ENCODE measurements around the gene NFKBIL1.
"Not testable (repeated sequence)": the region's sequence is repeated elsewhere in the genome, so short reads cannot be mapped to it uniquely, and the experiment has no call there.

NFKBIL1 gene

DNA sequence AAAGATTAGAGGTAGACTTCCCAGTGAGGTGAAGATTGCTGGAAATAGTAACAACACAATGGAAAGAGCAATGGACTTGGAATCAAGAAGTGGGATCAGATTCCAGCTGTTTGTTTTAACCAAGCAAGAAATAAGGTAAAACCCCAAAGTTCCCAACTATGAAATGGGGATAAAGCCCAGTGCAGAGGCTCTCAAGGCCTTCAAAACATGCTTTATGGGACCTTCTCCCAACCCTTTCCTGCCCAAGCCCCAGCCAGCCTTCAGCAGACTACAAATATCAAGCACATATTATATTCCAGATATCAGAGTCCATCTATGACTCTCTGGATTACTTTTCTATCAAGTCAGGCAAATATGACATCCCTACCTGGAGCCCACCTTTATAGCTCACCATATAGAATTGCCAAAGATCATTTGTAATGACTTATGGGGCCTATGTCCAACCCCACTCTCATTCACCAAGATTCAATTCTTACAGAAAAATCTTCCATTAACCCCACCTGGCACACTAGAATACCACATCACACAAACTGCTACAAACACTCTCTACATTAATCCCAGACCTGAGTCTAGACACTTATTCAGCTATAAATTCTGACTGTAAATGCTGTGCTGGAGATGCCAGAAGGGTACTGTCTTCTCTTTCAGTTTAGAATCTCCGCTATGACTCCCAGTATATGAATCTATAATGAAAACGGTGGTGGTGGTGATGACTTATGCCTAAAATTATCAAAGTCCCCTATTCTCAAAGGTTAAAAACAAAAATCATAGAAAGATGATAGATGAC, 11.7 kb upstream of the NFKBIL1 start:
- DNase-seq: no peak

DNA sequence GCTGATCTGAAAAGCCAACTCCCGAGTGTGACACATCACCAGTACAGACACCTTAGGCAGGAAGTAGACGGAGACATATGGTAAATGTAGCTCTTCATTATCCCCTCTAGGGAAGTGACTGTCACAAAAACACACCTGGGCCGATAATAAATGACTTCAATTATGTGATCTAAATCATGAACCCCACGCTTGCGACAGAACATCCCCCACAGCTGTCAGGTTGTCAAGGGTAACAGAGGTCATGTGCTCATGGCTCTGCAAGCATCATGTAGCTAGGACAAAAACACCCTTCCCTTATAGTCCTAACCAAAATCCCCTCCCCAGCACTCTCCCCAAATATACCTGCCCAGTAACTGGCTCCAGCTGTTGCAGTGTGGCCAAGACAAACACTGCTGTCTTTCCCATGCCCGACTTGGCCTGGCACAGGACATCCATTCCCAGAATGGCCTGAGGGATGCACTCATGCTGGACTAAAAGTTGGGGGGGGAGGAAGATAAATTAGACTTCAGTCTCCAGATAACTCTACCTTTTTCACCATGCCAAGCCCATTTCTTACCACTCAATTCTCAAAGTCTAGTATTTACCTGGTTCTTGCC, 8.5 kb upstream of the NFKBIL1 start:
- DNase-seq: no peak

DNA sequence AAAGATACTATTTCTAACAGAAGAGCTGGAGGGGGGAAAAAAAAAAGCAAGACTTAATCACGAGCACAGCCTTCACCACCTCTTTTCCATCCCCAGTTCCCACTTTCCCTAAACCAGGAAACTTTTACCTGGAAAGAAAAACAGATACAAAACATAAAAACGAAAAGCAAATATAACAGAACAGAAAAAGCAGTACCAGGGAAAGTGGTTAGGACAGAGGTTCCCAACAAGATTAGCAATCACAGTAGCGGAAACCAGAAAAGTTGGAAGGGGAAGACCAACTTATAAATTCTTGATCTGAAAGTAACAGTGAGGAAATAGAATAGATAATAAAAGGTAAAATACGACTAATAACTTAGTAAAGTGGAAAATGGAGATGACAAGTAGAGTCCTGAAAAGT, 6.8 kb upstream of the NFKBIL1 start:
- no peak for DNase-seq

DNA sequence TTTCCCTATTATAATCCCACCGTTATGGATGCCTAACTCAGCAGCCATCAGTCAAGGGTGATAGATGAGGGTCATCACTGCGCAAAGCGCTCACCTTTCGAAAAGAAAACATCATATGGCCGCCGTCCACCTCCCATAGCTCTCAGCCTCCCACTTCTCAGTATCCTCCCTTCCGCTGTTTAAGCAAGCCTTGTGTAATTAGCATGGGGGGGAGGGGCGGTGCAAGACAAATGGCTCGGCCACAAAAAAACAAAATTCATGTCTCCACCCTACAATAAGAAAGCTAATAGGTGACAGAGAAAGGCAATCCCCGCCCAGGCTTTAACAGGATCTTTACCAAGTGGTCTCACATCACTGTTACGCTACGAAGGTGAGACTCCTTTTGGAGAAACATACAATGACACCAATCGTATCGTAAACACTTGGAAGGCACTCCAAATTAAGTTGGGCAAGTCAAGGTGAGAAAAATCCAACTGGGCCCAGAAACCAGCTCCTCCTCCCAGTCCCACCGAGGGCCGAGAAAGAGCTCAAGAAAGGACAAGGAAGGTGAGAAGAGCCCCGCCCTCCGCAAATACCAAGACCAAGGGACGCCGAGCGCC, 6.2 kb upstream of the NFKBIL1 start:
- no peak for DNase-seq

DNA sequence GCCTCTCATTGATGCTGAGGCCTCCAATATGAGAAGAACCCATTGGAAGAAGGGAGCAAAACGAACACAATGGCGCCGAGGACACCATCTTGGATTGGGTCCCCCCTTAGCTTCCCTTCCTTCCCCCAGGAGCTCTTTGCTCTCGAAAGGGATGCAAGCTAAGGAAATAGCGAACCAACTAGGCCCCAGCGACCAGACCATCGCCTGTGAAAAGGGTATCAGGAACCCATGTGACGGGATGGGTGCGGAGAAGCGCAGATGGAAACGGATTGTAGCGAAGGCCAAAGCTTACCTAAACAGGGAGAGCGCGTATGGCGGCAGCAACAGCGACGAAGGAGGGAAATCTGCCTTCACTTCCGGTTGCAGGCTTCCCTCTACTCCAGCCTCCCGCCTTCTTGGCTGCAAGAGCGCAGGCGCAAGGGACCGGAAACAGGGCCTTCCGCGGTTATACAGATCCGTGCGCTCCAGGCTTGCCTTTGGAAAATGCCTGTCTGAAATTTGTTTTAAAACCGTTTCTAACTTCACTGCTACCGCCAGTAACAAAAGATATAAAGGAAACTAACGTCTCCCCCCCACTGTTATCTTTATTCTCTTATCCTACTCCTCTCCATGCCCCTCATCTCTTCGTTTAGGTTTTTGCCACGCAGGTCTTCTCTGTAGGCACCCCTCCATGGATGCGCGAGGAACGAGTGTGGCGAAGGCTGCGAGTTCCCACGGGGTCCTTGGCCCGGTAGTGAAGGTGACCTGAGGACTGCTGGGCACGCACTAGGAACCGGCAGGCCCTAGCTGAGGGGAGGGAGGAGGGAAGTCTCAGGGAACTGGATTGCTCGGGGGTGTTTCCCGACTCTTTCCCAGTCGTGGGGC, 5.5 kb upstream of the NFKBIL1 start, which contains the start of gene DDX39B:
TSS of gene DDX39B (minus strand) at position 346 of the 864 bp plus-strand sequence. CDS start 1,471 bp downstream, outside the sequence.
- DNase-seq: peak; percentile 99

DNA sequence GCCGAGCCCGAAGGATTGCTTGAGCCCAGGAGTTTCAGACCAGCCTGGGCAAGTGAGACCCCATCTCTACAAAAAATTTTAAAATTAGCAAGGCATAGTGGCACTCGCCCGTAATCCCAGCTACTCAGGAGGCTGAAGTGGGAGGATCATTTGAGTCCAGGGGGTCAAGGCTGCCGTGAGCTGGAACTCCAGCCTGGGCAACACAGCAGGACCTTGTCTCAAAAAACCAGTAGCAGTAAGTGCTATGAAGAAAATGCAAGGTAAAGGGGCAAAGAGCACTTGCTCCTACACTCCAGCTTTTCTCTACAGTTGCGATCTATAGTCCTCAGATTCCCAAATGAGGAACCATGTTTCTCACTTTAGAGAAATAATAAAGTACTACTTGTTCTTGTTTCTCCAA, 3.8 kb upstream of the NFKBIL1 start:
- DNase-seq: no peak

DNA sequence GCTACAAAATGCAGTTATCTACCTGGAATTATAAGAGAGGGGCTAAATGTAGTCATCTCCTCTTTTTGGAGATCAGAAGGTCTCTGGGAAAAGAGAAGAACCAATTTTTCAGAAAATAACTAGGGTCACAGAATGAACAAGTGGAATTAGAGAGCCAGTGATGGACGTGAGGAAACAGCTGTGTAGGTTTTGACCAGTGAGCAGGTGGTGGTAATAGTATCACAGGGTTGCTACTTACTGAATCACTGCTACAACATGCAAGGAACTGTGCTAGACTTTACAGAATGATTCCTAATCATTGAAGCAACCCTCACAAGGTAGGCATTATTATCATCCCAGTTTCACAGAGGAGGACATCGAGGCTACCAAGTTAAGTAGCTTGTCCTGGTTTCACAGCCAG, 2.7 kb upstream of the NFKBIL1 start:
- no peak for DNase-seq

DNA sequence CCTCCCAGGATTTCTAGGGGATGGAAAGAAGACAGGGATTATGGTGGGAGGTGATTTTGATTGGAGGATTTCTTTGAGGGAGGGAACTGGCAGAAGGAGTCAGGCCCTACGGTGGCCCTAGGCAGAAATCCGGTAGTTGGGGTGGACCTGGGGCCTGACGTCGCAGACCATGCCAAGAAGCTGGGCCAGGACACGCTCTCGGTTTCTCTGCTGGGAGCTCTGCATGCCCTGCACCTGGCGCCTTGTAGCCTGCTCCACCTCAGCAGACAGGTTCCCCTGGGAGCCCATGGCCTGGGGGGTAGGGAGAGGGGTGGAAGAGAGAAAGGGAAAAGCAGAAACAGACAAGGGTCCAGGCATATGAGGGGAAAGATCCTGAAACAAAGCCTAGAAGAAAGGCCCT, 2.1 kb upstream of the NFKBIL1 start:
- no peak for DNase-seq

DNA sequence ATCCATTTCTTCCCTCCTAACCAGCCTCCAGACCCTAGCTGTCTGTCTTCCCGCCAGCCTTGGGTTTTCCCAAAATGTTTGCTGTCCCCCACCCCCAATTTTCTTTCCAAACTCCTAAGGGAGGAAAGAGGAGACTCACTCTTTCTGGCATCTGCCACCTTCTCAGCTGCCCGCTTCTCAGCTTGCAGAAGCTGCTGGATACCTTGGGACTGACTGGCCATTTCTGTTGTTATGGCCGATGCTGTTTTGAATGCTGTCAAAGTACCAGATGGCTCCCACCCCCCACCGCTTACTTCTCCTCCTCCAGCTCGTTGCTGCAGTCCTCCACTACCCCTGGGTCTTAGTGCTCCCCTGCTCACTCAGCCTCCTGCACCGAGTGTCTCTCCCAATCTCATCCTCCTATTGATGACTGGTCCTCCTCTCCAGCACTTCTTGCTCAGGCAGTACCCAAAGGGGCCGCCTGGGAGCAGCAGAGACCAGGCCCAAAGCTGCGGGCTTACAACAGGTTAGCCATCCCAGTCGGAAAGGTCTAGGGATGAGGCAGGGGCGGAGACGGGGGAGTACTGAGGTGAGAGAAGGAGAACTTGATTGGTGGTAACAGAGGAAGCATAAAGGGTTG, 960 bp upstream of the NFKBIL1 start, which contains the start of gene ATP6V1G2:
TSS of gene ATP6V1G2 (minus strand) at position 270 of the 619 bp plus-strand sequence. CDS start at position 221, 49 bp downstream.
- DNase-seq: peak; percentile 95

DNA sequence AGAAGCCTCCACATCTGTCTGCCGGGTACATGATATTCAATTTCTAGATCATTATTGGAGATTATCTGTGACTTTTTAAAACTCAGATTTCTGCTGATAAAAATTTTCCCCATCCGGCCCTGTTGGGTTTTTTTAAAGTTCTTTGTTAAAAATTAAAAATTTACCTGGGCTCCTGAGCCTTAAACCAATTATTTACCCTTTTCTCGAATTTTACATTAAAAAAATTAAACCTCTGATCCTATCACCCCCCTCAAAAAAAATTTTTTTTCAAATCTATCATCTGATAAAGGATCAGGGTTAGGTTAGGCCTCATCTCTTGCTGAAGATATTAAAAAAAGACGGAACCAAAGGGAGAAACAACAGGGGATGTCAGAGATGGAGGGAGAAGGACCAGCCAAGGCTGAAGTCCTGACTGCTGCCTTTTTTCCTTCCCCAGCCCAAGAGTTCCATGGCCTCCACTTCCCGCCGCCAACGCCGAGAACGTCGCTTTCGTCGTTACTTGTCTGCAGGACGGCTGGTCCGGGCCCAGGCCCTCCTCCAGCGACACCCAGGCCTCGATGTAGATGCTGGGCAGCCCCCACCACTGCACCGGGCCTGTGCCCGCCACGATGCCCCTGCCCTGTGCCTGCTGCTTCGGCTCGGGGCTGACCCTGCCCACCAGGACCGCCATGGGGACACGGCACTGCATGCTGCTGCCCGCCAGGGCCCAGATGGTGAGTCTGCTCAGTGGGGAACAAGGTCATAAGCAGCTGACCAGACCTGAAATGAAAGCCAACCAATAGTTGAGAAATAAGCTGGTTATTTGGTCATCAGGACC, 527 bp downstream of the NFKBIL1 start:
- DNase-seq: no peak

DNA sequence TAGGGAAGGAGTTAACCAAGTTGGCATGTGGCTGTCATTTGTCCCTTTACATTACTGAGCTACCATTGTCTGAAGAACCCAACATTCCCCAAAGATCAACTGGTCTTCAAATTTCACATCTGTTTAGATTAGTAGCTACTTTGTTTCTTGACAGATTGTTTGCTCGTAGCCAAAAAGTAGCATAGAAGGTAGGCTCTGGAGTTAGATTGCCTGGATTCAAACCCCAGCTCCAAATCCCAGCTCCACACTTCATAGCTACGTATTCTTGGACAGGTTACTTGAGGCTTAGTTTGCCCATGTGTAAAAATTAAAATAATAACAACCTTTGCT, 1.1 kb downstream of the NFKBIL1 start:
- DNase-seq: no peak

DNA sequence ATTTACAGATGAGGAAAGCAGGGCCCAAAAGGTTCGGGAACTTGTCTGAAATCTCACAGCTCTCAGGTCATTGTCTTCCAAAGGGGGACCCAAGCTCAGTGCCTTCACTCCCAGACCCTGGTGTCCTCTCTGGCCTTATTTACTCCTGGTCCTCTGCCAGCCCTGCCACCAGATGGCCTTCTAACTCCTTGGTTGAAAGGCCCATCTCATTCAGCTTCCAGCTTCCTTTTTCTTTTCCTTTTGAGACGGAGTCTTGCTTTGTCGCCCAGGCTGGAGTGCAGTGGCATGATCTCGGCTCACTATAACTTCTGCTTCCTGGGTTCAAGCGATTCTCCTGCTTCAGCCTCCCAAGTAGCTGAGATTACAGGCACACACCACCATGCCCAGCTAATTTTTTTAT, 4.0 kb downstream of the NFKBIL1 start:
- not testable (repeated sequence) for DNase-seq

DNA sequence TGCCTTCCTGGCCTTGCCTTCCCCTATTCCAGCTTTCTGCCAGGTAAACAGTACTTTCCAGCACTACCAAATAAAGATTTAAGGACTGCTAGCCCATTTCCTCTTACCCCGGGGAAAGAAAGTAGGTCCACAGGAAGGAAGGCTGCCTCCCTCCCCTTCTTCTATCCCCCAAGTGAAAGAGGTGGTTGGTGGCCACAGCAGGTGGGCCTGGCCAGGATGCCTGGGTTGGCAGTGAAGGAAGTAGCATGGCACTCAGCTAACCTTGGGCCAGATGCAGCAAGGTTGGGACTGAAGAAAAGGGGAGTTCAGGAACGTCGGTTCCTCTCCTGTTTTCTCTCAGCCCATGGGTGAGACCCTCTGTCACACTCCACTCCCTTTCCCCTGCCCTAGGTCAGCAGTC, 8.9 kb downstream of the NFKBIL1 start:
- DNase-seq: no peak

DNA sequence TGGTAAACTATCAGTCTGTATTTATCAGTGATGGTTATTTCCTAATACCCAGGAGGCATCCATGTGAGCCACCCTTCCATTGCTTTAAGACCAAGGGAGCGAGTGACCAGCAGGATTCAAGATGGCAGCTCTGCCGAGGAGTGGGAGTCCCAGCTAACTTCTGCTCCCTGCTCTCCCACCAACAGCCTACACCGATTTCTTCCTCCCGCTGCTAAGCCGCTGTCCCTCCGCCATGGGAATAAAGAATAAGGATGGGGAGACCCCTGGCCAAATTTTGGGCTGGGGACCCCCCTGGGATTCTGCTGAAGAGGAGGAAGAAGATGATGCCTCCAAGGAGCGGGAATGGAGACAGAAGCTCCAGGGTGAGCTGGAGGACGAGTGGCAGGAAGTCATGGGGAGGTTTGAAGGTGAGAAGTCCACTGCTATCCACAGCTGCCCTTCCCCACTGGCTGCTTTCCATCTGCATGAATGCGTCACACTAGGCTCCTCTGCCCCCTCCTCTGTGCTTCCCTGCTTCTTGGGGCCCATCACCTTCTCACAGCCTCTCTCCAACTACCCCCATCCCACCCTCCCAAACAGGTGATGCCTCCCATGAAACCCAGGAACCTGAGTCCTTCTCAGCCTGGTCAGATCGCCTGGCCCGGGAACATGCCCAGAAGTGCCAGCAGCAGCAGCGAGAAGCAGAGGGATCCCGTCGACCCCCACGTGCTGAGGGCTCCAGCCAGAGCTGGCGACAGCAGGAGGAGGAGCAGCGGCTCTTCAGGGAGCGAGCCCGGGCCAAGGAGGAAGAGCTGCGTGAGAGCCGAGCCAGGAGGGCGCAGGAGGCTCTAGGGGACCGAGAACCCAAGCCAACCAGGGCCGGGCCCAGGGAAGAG, 10.3 kb downstream of the NFKBIL1 start:
- DNase-seq: no peak

DNA sequence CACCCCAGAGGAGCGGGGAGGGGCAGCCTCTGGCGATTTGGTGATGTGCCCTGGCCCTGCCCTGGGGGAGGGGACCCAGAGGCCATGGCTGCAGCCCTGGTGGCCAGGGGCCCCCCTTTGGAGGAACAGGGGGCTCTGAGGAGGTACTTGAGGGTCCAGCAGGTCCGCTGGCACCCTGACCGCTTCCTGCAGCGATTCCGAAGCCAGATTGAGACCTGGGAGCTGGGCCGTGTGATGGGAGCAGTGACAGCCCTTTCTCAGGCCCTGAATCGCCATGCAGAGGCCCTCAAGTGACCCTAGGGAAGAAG, 10.9 kb downstream of the NFKBIL1 start:
- no peak for DNase-seq

DNA sequence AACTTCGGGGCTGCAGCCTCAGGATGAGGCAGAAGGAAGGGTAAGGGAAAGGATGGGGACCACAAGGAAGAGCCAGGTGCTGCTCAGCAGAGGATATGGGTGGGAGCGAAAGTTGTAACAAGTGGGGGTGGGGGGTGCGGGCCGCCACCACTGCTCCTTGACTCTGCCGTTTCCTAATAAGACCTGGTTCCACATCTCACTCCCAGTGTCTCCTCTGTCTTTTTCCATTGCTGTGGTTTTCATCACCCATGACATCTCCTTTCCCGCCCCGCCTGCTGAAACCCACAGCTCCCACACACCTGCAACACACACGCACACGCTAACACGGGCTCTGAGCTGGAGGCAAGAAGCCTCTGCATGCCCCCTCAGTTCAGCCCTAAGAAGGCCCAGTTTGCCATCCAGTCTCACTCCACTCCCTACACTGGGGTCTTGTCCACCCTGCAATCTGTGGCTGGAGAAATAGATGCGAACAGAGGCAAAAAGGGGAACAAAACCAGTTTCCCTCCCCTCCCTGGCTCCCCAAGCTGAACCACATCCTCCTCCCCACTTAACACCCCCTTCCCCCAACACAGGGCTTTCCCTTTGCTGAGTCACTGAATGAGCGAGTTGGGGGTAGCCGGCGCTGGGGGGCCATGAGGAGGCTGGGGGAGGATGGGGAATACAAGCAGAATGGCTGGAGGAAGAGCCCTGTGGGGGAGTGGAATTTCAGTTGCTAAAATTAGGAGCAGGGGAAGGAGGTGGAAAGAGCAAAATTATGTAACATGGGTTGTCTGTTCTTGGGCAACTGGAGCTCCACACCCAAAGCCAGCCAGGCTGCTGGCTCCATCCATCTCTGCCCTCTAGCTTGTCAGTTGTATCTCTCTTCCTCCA, 11.5 kb downstream of the NFKBIL1 start:
- no peak for DNase-seq

DNA sequence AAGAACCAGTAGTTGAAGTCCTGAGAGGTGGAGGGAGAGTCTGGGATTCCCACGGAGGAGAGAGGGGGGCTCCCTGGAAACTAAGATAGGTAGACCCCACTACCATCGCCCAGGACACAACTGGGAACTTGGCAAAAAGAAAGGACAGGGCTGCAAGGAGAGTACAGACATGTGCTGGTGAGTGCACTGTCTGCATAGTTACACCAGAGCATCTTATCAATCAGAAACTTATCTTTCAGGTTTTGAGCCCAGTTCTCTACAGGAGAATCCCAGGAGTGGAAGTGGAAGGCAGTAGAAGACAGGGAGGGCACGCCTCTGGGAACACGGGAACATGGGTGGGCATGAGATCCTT, 12.2 kb downstream of the NFKBIL1 start:
- DNase-seq: no peak

DNA sequence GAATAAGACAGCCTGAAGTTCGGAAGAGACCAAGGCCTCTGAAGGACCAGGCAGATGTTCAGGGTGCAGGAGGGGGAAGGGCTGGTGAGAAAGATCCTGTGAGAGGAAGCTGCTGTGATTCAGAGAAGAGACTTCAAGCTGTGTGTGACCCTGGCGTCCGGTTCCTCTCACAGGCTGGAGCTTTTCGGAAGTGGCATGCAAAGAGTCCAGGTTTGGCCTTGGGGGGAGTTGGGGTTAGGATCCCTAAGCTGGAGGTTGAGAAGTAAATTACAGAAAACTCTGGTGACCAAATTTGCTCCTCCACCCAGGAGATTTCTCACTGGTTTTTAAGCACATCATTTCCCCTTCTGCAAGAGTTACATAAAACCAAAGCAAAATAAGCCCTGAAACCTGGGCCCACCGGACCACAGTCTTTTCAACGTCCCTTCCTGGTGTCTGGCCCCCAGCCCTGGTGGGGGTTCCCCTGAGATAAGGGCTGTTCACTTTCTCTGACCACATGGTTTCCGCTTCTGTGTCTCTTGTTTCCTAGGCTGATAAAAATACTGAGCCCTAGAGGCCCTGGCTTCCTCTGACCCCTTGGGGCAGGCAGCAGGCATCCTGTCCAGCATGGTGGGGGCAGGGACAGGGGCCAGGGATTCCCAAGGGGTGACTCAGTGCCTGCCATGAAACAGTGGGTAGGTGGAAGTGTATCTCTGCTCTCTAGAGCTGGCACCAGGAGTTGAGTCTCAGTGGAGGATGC, 12.7 kb downstream of the NFKBIL1 start:
- no peak for DNase-seq

DNA sequence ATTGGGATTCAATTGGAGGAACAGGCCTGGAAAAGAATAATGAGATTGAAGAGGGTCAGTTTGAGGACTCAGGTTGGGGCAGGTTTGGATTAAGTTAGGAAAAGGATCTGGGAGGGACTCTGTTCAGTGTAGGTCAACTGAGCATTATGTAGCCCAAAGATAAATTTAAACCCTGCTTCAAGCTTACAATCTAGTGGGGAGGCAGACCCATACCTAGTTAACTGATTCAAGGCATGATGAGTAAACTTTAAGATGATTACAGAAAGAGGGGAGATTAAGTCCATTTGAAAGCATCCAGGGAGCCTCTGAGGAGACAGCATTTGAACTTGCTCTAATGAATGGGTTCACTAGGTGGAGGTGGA, 13.3 kb downstream of the NFKBIL1 start:
- DNase-seq: no peak
